ENCODE results near the gene PRLHR.
"Not testable (repeated sequence)": the region's sequence is repeated elsewhere in the genome, so short reads cannot be mapped to it uniquely, and the experiment has no call there.

PRLHR gene

GRCh38 chr10:118595598-118596425 is at the start of gene PRLHR:
Gene PRLHR (minus strand): TSS chr10:118595648. CDS start chr10:118595244, 404 bp downstream.
- in situ Hi-C loops (cut with HindIII; ENCODE audit: low sequenced_read_pairs), result no loop called here

GRCh38 chr10:118642228-118642627 is 46.8 kb upstream of the PRLHR start:
- in situ Hi-C loops (cut with HindIII; ENCODE audit: low sequenced_read_pairs), result no loop called here

- in situ Hi-C loops (cut with HindIII; ENCODE audit: low sequenced_read_pairs), result no loop called here
Measured at GRCh38 chr10:118638680-118639079, 43.2 kb upstream of the PRLHR start.

- in situ Hi-C loops (cut with HindIII; ENCODE audit: low sequenced_read_pairs), result no loop called here
Measured at GRCh38 chr10:118635674-118636402, 40.4 kb upstream of the PRLHR start.

- in situ Hi-C loops (cut with HindIII; ENCODE audit: low sequenced_read_pairs), result no loop called here
Measured at GRCh38 chr10:118633786-118634185, 38.3 kb upstream of the PRLHR start.

GRCh38 chr10:118629211-118629610 is 33.8 kb upstream of the PRLHR start:
- in situ Hi-C loops (cut with HindIII; ENCODE audit: low sequenced_read_pairs), result no loop called here

- in situ Hi-C loops (cut with HindIII; ENCODE audit: low sequenced_read_pairs), result no loop called here
Measured at GRCh38 chr10:118628397-118628796, 32.9 kb upstream of the PRLHR start.

- in situ Hi-C loops (cut with HindIII; ENCODE audit: low sequenced_read_pairs), result no loop called here
Measured at GRCh38 chr10:118626953-118627352, 31.5 kb upstream of the PRLHR start.

- in situ Hi-C loops (cut with HindIII; ENCODE audit: low sequenced_read_pairs), result no loop called here
Measured at GRCh38 chr10:118625504-118625903, 30.1 kb upstream of the PRLHR start.

- in situ Hi-C loops (cut with HindIII; ENCODE audit: low sequenced_read_pairs), result no loop called here
Measured at GRCh38 chr10:118624747-118625146, 29.3 kb upstream of the PRLHR start.

- in situ Hi-C loops (cut with HindIII; ENCODE audit: low sequenced_read_pairs), result no loop called here
Measured at GRCh38 chr10:118621304-118621942, 26.0 kb upstream of the PRLHR start.

- in situ Hi-C loops (cut with HindIII; ENCODE audit: low sequenced_read_pairs), result not testable (repeated sequence)
Measured at GRCh38 chr10:118613863-118614262, 18.4 kb upstream of the PRLHR start.

GRCh38 chr10:118610577-118610976 is 15.1 kb upstream of the PRLHR start:
- in situ Hi-C loops (cut with HindIII; ENCODE audit: low sequenced_read_pairs), result no loop called here

- in situ Hi-C loops (cut with HindIII; ENCODE audit: low sequenced_read_pairs), result no loop called here
Measured at GRCh38 chr10:118607768-118608354, 12.4 kb upstream of the PRLHR start.

- in situ Hi-C loops (cut with HindIII; ENCODE audit: low sequenced_read_pairs), result no loop called here
Measured at GRCh38 chr10:118605694-118606093, 10.2 kb upstream of the PRLHR start.

- in situ Hi-C loops (cut with HindIII; ENCODE audit: low sequenced_read_pairs), result no loop called here
Measured at GRCh38 chr10:118596426-118597124, 1.1 kb upstream of the PRLHR start.

GRCh38 chr10:118595064-118595420 is 406 bp downstream of the PRLHR start:
- in situ Hi-C loops (cut with HindIII; ENCODE audit: low sequenced_read_pairs), result no loop called here

GRCh38 chr10:118594392-118595063 is 920 bp downstream of the PRLHR start:
- in situ Hi-C loops (cut with HindIII; ENCODE audit: low sequenced_read_pairs), result no loop called here

GRCh38 chr10:118592675-118593330 is 2.6 kb downstream of the PRLHR start:
- in situ Hi-C loops (cut with HindIII; ENCODE audit: low sequenced_read_pairs), result no loop called here

GRCh38 chr10:118590334-118590733 is 5.1 kb downstream of the PRLHR start:
- in situ Hi-C loops (cut with HindIII; ENCODE audit: low sequenced_read_pairs), result no loop called here
